ENCODE data around the gene SYNRG. TPM values are rescaled to one million over a fixed set of nuclear protein-coding genes. Genes with fewer than 3 reads are reported as not detected.
A peak's percentile ranks its signal among the peaks of the same experiment; 100 is the strongest.

SYNRG gene
- total RNA-seq (10 to 100 TPM; 33.7 to 67.4 TPM), polyA plus RNA-seq (10 to 100 TPM in 1 of 2 donors, 1 to 10 TPM in 1; 5.9 to 11.0 TPM)
- long read RNA-seq, donor 1, partial matches to known transcripts: 0 of 1 reads
- long read RNA-seq, donor 1, other reads (novel, unspliced or antisense): 0 of 1 reads
- long read RNA-seq, donor 2, partial matches to known transcripts: 0 of 2 reads
- long read RNA-seq, donor 2, other reads (novel, unspliced or antisense): 0 of 2 reads
- long read RNA-seq, donor 3, partial matches to known transcripts: 0 of 1 reads
- long read RNA-seq, donor 3, other reads (novel, unspliced or antisense): 0 of 1 reads
- long read RNA-seq, donor 4: 0 reads
- long read RNA-seq, donor 5, partial matches to known transcripts: 5 of 7 reads
- long read RNA-seq, donor 5, other reads (novel, unspliced or antisense): 0 of 7 reads

GRCh38 chr17:37609170-37610040, at the start of gene SYNRG:
Gene SYNRG, minus strand, starts transcription at chr17:37609418. Its CDS starts 63 bp downstream, at chr17:37609355.
- peak within 1 kb of the TSS in 1 of 2 donors; percentile 84 for H3K9ac ChIP-seq (ENCODE audit: insufficient read depth in 1 of 2, low read length in 2 of 2)
- H3K4me3 ChIP-seq: peak within 1 kb of the TSS; percentile 94
- peaks cover 0 to 15% (median 8%) of the 10 kb centered on the region in 4 donors for H3K36me3 ChIP-seq (ENCODE audit: control insufficient read depth in 4 of 4, insufficient read depth in 4 of 4, low read length in 4 of 4)
- ATAC-seq (ENCODE audit: insufficient read depth, low FRiP score): peak; percentile 99
- H3K9me3 ChIP-seq (ENCODE audit: control insufficient read depth in 4 of 4, insufficient read depth in 3 of 4, low read length in 3 of 4): peaks cover 0 to 1% (median 0%) of the 10 kb centered on the region in 4 donors
- 2 to 3% methylated on average over 53 to 60 of the region's 60 CpGs for WGBS, 2 donors
- H3K27ac ChIP-seq (ENCODE audit: low read depth in 1 of 2, low read length in 1 of 2): peak within 1 kb of the TSS; percentile 84 to 91
- H3K4me1 ChIP-seq (ENCODE audit: control insufficient read depth in 5 of 5, insufficient read depth in 5 of 5, low read length in 5 of 5): peaks cover 0 to 14% (median 7%) of the 10 kb centered on the region in 5 donors
- no peaks in the 10 kb centered on the region for H3K27me3 ChIP-seq (ENCODE audit: control insufficient read depth in 3 of 3, insufficient read depth in 3 of 3, low read length in 2 of 3)
- TF ChIP-seq, protein P1, sequence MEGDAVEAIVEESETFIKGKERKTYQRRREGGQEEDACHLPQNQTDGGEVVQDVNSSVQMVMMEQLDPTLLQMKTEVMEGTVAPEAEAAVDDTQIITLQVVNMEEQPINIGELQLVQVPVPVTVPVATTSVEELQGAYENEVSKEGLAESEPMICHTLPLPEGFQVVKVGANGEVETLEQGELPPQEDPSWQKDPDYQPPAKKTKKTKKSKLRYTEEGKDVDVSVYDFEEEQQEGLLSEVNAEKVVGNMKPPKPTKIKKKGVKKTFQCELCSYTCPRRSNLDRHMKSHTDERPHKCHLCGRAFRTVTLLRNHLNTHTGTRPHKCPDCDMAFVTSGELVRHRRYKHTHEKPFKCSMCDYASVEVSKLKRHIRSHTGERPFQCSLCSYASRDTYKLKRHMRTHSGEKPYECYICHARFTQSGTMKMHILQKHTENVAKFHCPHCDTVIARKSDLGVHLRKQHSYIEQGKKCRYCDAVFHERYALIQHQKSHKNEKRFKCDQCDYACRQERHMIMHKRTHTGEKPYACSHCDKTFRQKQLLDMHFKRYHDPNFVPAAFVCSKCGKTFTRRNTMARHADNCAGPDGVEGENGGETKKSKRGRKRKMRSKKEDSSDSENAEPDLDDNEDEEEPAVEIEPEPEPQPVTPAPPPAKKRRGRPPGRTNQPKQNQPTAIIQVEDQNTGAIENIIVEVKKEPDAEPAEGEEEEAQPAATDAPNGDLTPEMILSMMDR (IDR thresholded peaks at IDR 0.05; ENCODE audit: control extremely low read depth, extremely low read depth): peak; percentile 51
- DNase-seq: peak; percentile 98 to 99 (median 98)

DNA sequence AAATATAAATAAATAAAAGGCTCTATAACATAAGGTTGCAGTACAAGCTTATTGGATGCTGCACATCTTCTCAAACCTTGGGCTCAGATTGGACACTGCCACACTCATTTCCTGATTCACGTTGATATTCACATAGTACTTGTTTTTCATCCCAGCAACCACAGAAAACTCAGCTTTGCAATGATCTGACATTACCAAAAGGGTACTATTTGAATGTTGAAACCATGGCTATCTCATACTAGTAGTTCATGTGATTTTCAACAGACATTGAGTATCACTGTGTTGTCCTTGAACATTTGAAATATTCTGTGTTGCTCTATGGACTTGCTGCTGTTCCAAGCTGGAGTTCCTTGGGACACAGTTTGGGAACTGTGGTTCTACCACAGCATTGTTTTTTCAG, 48.0 kb upstream of the SYNRG start:
- no peaks in the 10 kb centered on the region for H3K9me3 ChIP-seq (ENCODE audit: control insufficient read depth in 4 of 4, insufficient read depth in 3 of 4, low read length in 3 of 4)
- TF ChIP-seq, protein P1 (IDR thresholded peaks at IDR 0.05; ENCODE audit: control extremely low read depth, extremely low read depth): no peak
- no peaks in the 10 kb centered on the region for H3K4me1 ChIP-seq (ENCODE audit: control insufficient read depth in 5 of 5, insufficient read depth in 5 of 5, low read length in 5 of 5)
- WGBS, 2 donors: 52 to 60% methylated on average over 1 of the region's 1 CpG
- DNase-seq (no peak), ATAC-seq (ENCODE audit: insufficient read depth, low FRiP score) (no peak)
- H3K27me3 ChIP-seq (ENCODE audit: control insufficient read depth in 3 of 3, insufficient read depth in 3 of 3, low read length in 2 of 3): peaks cover 0 to 5% (median 0%) of the 10 kb centered on the region in 3 donors
- no peak overlapping the region for H3K4me3 ChIP-seq
- no peaks in the 10 kb centered on the region for H3K36me3 ChIP-seq (ENCODE audit: control insufficient read depth in 4 of 4, insufficient read depth in 4 of 4, low read length in 4 of 4)
- no peak overlapping the region for H3K27ac ChIP-seq (ENCODE audit: low read depth in 1 of 2, low read length in 1 of 2)
- no peak overlapping the region for H3K9ac ChIP-seq (ENCODE audit: insufficient read depth in 1 of 2, low read length in 2 of 2)

GRCh38 chr17:37651849-37652248, 42.6 kb upstream of the SYNRG start:
- no peak for ATAC-seq (ENCODE audit: insufficient read depth, low FRiP score)
- Histone ChIP-seq H3K27ac (ENCODE audit: low read depth in 1 of 2, low read length in 1 of 2) (no peak overlapping the region), H3K36me3 (ENCODE audit: control insufficient read depth in 4 of 4, insufficient read depth in 4 of 4, low read length in 4 of 4) (no peaks in the 10 kb centered on the region), H3K9ac (ENCODE audit: insufficient read depth in 1 of 2, low read length in 2 of 2) (no peak overlapping the region), H3K4me1 (ENCODE audit: control insufficient read depth in 5 of 5, insufficient read depth in 5 of 5, low read length in 5 of 5) (peaks cover 0 to 4% (median 0%) of the 10 kb centered on the region in 5 donors), H3K4me3 (no peak overlapping the region), H3K27me3 (ENCODE audit: control insufficient read depth in 3 of 3, insufficient read depth in 3 of 3, low read length in 2 of 3) (peaks cover 0 to 8% (median 4%) of the 10 kb centered on the region in 3 donors), H3K9me3 (ENCODE audit: control insufficient read depth in 4 of 4, insufficient read depth in 3 of 4, low read length in 3 of 4) (no peaks in the 10 kb centered on the region)
- TF ChIP-seq, protein P1 (IDR thresholded peaks at IDR 0.05; ENCODE audit: control extremely low read depth, extremely low read depth): no peak
- 71 to 80% methylated on average over 2 of the region's 2 CpGs for WGBS, 2 donors
- no peak for DNase-seq

Data from lung (tissue), 16 donors.